Activated effector memory CD4-positive, alpha-beta T cell treated with Interleukin-2 at 50 U/mL for 16 hours (primary cell): ENCODE results near the gene ZNF91.
"Not testable (repeated sequence)": the region's sequence is repeated elsewhere in the genome, so short reads cannot be mapped to it uniquely, and the experiment has no call there.

ENCODE experiments used
- DNase-seq: peaks from one replicate; pipeline ENCODE4 v3.0.0-alpha.2; 2020

Gene ZNF91

GRCh38 chr19:23315286-23315685 is 80.0 kb downstream of the ZNF91 start:
- DNase-seq: no peak

GRCh38 chr19:23314505-23315251 is 80.6 kb downstream of the ZNF91 start:
- no peak for DNase-seq

- no peak for DNase-seq
Measured at GRCh38 chr19:23313196-23313595, 82.1 kb downstream of the ZNF91 start.

- DNase-seq: no peak
Measured at GRCh38 chr19:23312515-23312914, 82.8 kb downstream of the ZNF91 start.

- no peak for DNase-seq
Measured at GRCh38 chr19:23311551-23311950, 83.7 kb downstream of the ZNF91 start.

- DNase-seq: no peak
Measured at GRCh38 chr19:23310729-23311211, 84.5 kb downstream of the ZNF91 start.

- no peak for DNase-seq
Measured at GRCh38 chr19:23309926-23310325, 85.3 kb downstream of the ZNF91 start.

- DNase-seq: no peak
Measured at GRCh38 chr19:23305555-23305954, 89.7 kb downstream of the ZNF91 start.

- no peak for DNase-seq
Measured at GRCh38 chr19:23304238-23304637, 91.0 kb downstream of the ZNF91 start.

- DNase-seq: no peak
Measured at GRCh38 chr19:23294141-23294540, 101.1 kb downstream of the ZNF91 start.

GRCh38 chr19:23289966-23290365 is 105.3 kb downstream of the ZNF91 start:
- not testable (repeated sequence) for DNase-seq
